HepG2 (cell line): ENCODE results near the gene SPTAN1. TPM values are rescaled to one million over a fixed set of nuclear protein-coding genes. Genes with fewer than 3 reads are reported as not detected.

Source experiments
- KIAA2018 ChIP-seq: sonication (generic); formaldehyde crosslinking; IDR thresholded peaks from 2 replicates; pipeline ENCODE4 v1.5.0; 2020; ENCODE audit warnings: mild to moderate bottlenecking, missing genetic modification reagents, borderline replicate concordance
- TBX3 ChIP-seq: fragments of 450-650 bp; IDR thresholded peaks from 2 replicates; pipeline ENCODE4 v1.6.1; 2017; ENCODE audit warnings: antibody characterized with exemption, mild to moderate bottlenecking, inconsistent platforms, borderline replicate concordance
- ZBTB40 ChIP-seq, 2 experiments: fragments of 450-650 bp in 1 of 2; sonication (generic) in 1 of 2; formaldehyde crosslinking in 1 of 2; IDR thresholded peaks; 2 replicates each; pipeline versions ENCODE4 v1.6.1 to v1.8.0; 2016 to 2022; ENCODE audit warnings: antibody characterized with exemption in 1 of 2, mild to moderate bottlenecking in 1 of 2, missing genetic modification reagents in 1 of 2
- ZNF235 ChIP-seq: sonication (generic); formaldehyde crosslinking; IDR thresholded peaks from 2 replicates; pipeline ENCODE4 v1.8.1; 2023; ENCODE audit warnings: mild to moderate bottlenecking, missing genetic modification reagents, borderline replicate concordance
- polyA plus RNA-seq, 8 experiments: library from polyadenylated mRNA; depleted of rRNA in 3 of 8; stranded (reverse) in 7 of 8; unstranded in 1 of 8; fragments of >200 nt; fragmentation: Illumina TruSeq in 4 of 8; extraction: Trizol in 4 of 8; gene quantifications; 2 replicates each; pipeline versions ENCODE4 v1.2.1 to v1.2.3, GENCODE V29; 2011 to 2016; ENCODE audit warnings: low read depth in 4 of 8, missing spikeins in 1 of 8, mixed read lengths in 1 of 8; ENCODE audit not compliant: insufficient read depth in 1 of 8
- total RNA-seq, 5 experiments: library from RNA; depleted of rRNA; stranded (reverse); fragments of >200 nt; fragmentation: Illumina TruSeq; extraction: Trizol; gene quantifications; 2 replicates each; pipeline ENCODE4 v1.2.3, GENCODE V29; 2016; ENCODE audit warnings: low read depth in 1 of 5
- TF ChIP-seq, protein P1 (sequence below): sonication (generic); formaldehyde crosslinking; IDR thresholded peaks from 2 replicates; pipeline ENCODE4 v1.8.0; 2022; ENCODE audit warnings: missing genetic modification reagents, mild to moderate bottlenecking, inconsistent platforms, borderline replicate concordance

The SPTAN1 gene
- total and polyA plus RNA-seq, 2 of the 13 experiments (the other 11 are each of a cell fraction or from before 2014, with no cell fraction given), result 106 to 111 TPM

DNA sequence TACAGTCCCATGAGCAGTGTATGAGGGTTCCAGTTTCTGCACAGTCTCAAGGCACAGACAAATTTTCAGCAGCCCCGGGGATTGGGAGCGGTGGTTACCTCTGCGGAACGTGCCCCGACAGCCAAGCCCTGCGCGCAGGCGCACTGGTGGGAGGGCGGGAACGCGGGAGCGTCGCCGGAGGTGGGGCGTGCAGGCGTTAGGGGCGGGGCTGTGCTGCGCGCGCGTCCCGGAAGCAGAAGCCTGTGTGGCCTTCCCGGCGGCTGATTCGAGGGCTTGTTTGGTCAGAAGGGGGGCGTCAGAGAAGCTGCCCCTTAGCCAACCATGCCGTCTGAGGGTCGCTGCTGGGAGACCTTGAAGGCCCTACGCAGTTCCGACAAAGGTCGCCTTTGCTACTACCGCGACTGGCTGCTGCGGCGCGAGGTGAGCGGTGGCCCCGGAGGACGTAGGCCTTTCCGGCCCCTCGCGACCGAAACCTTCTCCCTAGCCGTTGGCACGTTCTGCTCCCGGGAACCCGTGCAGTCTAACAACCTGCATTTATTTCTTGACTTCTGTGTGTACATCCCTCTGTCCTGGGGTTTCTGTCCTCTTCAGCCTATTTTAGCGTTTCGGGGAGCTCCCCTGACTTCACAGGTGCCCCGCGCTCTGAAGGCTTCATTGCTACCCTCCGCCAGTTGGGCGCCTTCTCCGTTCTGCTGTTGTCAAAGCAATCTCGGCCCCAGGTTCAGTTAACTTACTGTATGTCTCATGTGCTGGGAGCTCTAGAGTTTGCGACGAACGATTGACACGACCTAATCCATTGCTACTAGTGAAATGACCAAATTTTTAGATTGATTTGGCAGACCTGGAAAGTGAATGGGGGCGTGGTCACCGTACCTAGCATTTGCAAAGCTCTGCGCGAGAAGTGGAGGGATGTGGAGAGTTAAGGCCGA, 47.6 kb upstream of the SPTAN1 start, which contains the start of gene GLE1 (continued):
- no peak for TF ChIP-seq ZBTB40 (IDR thresholded peaks at IDR 0.05)
- peak; percentile 64 for TF ChIP-seq ZBTB40 (CRISPR knock-in tag; IDR thresholded peaks at IDR 0.05)
- TF ChIP-seq TBX3, result no peak
- TF ChIP-seq KIAA2018 (CRISPR knock-in tag), result no peak
- TF ChIP-seq, protein P1, sequence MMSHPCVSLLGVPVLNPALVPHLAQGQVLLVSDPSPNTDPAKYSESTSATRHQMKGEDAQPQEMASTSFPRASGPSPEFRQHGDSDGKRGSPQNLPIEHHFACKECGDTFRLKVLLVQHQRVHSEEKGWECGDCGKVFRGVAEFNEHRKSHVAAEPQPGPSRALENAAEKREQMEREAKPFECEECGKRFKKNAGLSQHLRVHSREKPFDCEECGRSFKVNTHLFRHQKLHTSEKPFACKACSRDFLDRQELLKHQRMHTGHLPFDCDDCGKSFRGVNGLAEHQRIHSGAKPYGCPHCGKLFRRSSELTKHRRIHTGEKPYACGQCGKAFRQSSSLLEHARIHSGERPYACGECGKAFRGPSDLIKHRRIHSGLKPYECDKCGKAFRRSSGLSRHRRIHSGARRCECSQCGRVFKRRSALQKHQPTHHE (CRISPR knock-in tag), result peak; percentile 92; the same call in 1 of the 2 replicates
- TF ChIP-seq ZNF235 (CRISPR knock-in tag), result peak; percentile 96; the same call in 1 of the 2 replicates
